HepG2 (cell line): ENCODE results near the gene C16orf89.

Experiments
- ASH2L ChIP-seq: fragments of 300-600, 200-600 bp; sonication (generic); IDR thresholded peaks from 2 replicates; pipeline ENCODE4 v1.7.0; 2017; ENCODE audit warnings: low read depth, mild to moderate bottlenecking, moderate library complexity, mixed read lengths, low read length; ENCODE audit not compliant: insufficient read length
- CTCF ChIP-seq: sonication (generic); formaldehyde crosslinking; IDR thresholded peaks from 2 replicates; pipeline ENCODE4 v1.5.0; 2020; ENCODE audit warnings: mild to moderate bottlenecking, missing genetic modification reagents, moderate library complexity
- ETS1 ChIP-seq: sonication (generic); formaldehyde crosslinking; IDR thresholded peaks from 2 replicates; pipeline ENCODE4 v1.4.0; 2020; ENCODE audit warnings: missing genetic modification reagents
- FOXA1 ChIP-seq, 2 experiments: fragments of 450-650 bp in 1 of 2; sonication (generic) in 1 of 2; formaldehyde crosslinking in 1 of 2; IDR thresholded peaks; 2 replicates each; pipeline versions ENCODE4 v1.4.0 to v1.6.1; 2016 to 2020; ENCODE audit warnings: missing genetic modification reagents in 1 of 2
- GATA4 ChIP-seq: sonication (generic); IDR thresholded peaks from 2 replicates; pipeline ENCODE4 v1.6.1; 2016; ENCODE audit warnings: antibody characterized with exemption, low read depth, borderline replicate concordance
- HINFP ChIP-seq: sonication (generic); formaldehyde crosslinking; IDR thresholded peaks from 2 replicates; pipeline ENCODE4 v1.4.0; 2020; ENCODE audit warnings: low read depth, mild to moderate bottlenecking, missing genetic modification reagents
- HIVEP1 ChIP-seq: sonication (generic); formaldehyde crosslinking; IDR thresholded peaks from 2 replicates; pipeline ENCODE4 v1.4.0; 2020; ENCODE audit warnings: mild to moderate bottlenecking, missing genetic modification reagents
- MXI1 ChIP-seq: IDR thresholded peaks from 3 replicates; pipeline ENCODE4 v1.6.1; 2012; ENCODE audit warnings: low read depth, low read length, inconsistent platforms, borderline replicate concordance
- NFYB ChIP-seq: sonication (generic); formaldehyde crosslinking; IDR thresholded peaks from 2 replicates; pipeline ENCODE4 v1.4.0; 2020; ENCODE audit warnings: missing genetic modification reagents
- POLR2AphosphoS5 ChIP-seq: IDR thresholded peaks from 2 replicates; pipeline ENCODE4 v1.6.1; 2012; ENCODE audit warnings: low read depth, low read length
- SUZ12 ChIP-seq: fragments of 150-350 bp; IDR thresholded peaks from 2 replicates; pipeline ENCODE4 v1.6.1; 2014; ENCODE audit warnings: low read depth, low read length
- TGIF2 ChIP-seq: IDR thresholded peaks from 2 replicates; pipeline ENCODE4 v1.6.1; 2016; ENCODE audit warnings: control low read depth, missing compliant biosample characterization
- ZNF232 ChIP-seq: sonication (generic); formaldehyde crosslinking; IDR thresholded peaks from 2 replicates; pipeline ENCODE4 v1.4.0; 2020; ENCODE audit warnings: missing genetic modification reagents, borderline replicate concordance
- ZNF354B ChIP-seq: sonication (generic); formaldehyde crosslinking; IDR thresholded peaks from 2 replicates; pipeline ENCODE4 v1.8.0; 2022; ENCODE audit warnings: mild to moderate bottlenecking, missing genetic modification reagents

GRCh38 chr16:5044011-5044540 is 21.7 kb downstream of the C16orf89 start:
- TF ChIP-seq TGIF2: no peak
- no peak for TF ChIP-seq ASH2L
- no peak for TF ChIP-seq NFYB (CRISPR knock-in tag)
- TF ChIP-seq ZNF354B (CRISPR knock-in tag): no peak
- TF ChIP-seq HINFP (CRISPR knock-in tag): no peak
- TF ChIP-seq MXI1: no peak
- TF ChIP-seq CTCF (CRISPR knock-in tag): no peak
- TF ChIP-seq FOXA1 (IDR thresholded peaks at IDR 0.05): no peak
- TF ChIP-seq FOXA1 (CRISPR knock-in tag; IDR thresholded peaks at IDR 0.05): no peak
- TF ChIP-seq GATA4: no peak
- no peak for TF ChIP-seq HIVEP1 (CRISPR knock-in tag)
- TF ChIP-seq ETS1: no peak
- no peak for TF ChIP-seq ZNF232 (CRISPR knock-in tag)
- no peak for TF ChIP-seq SUZ12
- TF ChIP-seq POLR2AphosphoS5: no peak
